HEK293T (cell line): Measurements from ENCODE around the gene FAM219B.
"Not testable (repeated sequence)": the region's sequence is repeated elsewhere in the genome, so short reads cannot be mapped to it uniquely, and the experiment has no call there.

ENCODE experiments used
- CTCF ChIA-PET: fragments of 350-600 bp; formaldehyde crosslinking; extraction: SDS; loops from one replicate; lab custom pipeline; 2021; ENCODE audit warnings: antibody characterized with exemption, inconsistent platforms; lab: Yijun Ruan, JAX
- POLR2A ChIA-PET: fragments of 350-600 bp; formaldehyde crosslinking; extraction: SDS; loops from one replicate; lab custom pipeline; 2020; ENCODE audit warnings: antibody characterized with exemption, inconsistent platforms; lab: Yijun Ruan, JAX
- DNase-seq: peaks from one replicate; pipeline ENCODE4 v3.0.0; 2012; ENCODE audit warnings: mixed read lengths; ENCODE audit errors: extremely low spot score
- ARNT ChIP-seq: fragments of 450-650 bp; IDR thresholded peaks from 2 replicates; pipeline ENCODE4 v1.6.1; 2017; ENCODE audit warnings: mild to moderate bottlenecking
- BHLHE40 ChIP-seq: fragments of 450-650 bp; IDR thresholded peaks from 2 replicates; pipeline ENCODE4 v1.6.1; 2016; ENCODE audit warnings: mild to moderate bottlenecking, moderate library complexity, borderline replicate concordance
- CTBP1 ChIP-seq: fragments of 450-650 bp; IDR thresholded peaks from 2 replicates; pipeline ENCODE4 v1.6.1; 2016; ENCODE audit warnings: borderline replicate concordance
- ELF4 ChIP-seq: fragments of 450-650 bp; IDR thresholded peaks from 2 replicates; pipeline ENCODE4 v1.6.1; 2017; ENCODE audit warnings: antibody characterized with exemption
- FOXA1 ChIP-seq: fragments of 450-650 bp; IDR thresholded peaks from 2 replicates; pipeline ENCODE4 v1.6.1; 2016; ENCODE audit warnings: mild to moderate bottlenecking
- FOXK2 ChIP-seq: fragments of 450-650 bp; IDR thresholded peaks from 2 replicates; pipeline ENCODE4 v1.6.1; 2016; ENCODE audit warnings: mild to moderate bottlenecking
- FOXM1 ChIP-seq: fragments of 450-650 bp; IDR thresholded peaks from 2 replicates; pipeline ENCODE4 v1.6.1; 2017; ENCODE audit warnings: mild to moderate bottlenecking, borderline replicate concordance
- HDGF ChIP-seq: fragments of 450-650 bp; IDR thresholded peaks from 2 replicates; pipeline ENCODE4 v1.6.1; 2017; ENCODE audit warnings: antibody characterized with exemption, borderline replicate concordance
- L3MBTL2 ChIP-seq: fragments of 450-650 bp; conservative IDR thresholded peaks from 2 replicates; pipeline ENCODE4 v1.6.1; 2016; ENCODE audit warnings: mild to moderate bottlenecking
- LEF1 ChIP-seq: fragments of 450-650 bp; IDR thresholded peaks from 2 replicates; pipeline ENCODE4 v1.6.1; 2017; ENCODE audit warnings: mild to moderate bottlenecking, borderline replicate concordance
- NFRKB ChIP-seq: fragments of 450-650 bp; IDR thresholded peaks from 2 replicates; pipeline ENCODE4 v1.6.1; 2016; ENCODE audit warnings: mild to moderate bottlenecking, moderate library complexity
- PKNOX1 ChIP-seq: fragments of 450-650 bp; IDR thresholded peaks from 2 replicates; pipeline ENCODE4 v1.6.1; 2016
- SP1 ChIP-seq: fragments of 450-650 bp; IDR thresholded peaks from 2 replicates; pipeline ENCODE4 v1.6.1; 2017
- SUZ12 ChIP-seq: fragments of 450-650 bp; IDR thresholded peaks from 2 replicates; pipeline ENCODE4 v1.6.1; 2016; ENCODE audit warnings: mild to moderate bottlenecking
- TARDBP ChIP-seq: fragments of 450-650 bp; IDR thresholded peaks from 2 replicates; pipeline ENCODE4 v1.6.1; 2016
- ZNF384 ChIP-seq: fragments of 450-650 bp; IDR thresholded peaks from 2 replicates; pipeline ENCODE4 v1.6.1; 2016

The FAM219B gene

GRCh38 chr15:74896316-74896715 lies 10.3 kb downstream of the FAM219B start:
- no peak for DNase-seq
- POLR2A ChIA-PET = interaction anchor here (1.2 to 3.7 kb wide), 2 partner anchors 10 to 52 kb away, joined by 4 to 25 read pairs; partner anchors contain the start of gene FAM219B
- TF ChIP-seq PKNOX1 = no peak
- TF ChIP-seq TARDBP = no peak
- no peak for TF ChIP-seq FOXA1
- TF ChIP-seq FOXM1 = no peak
- TF ChIP-seq L3MBTL2 = no peak
- no peak for TF ChIP-seq NFRKB
- TF ChIP-seq ELF4 = no peak
- no peak for TF ChIP-seq SUZ12
- no peak for TF ChIP-seq FOXK2
- no peak for TF ChIP-seq CTBP1
- no peak for TF ChIP-seq BHLHE40
- TF ChIP-seq ARNT = no peak
- TF ChIP-seq ZNF384 = no peak
- TF ChIP-seq LEF1 = no peak
- TF ChIP-seq HDGF = no peak
- no peak for TF ChIP-seq SP1
- CTCF ChIA-PET = no interaction called here

- ChIA-PET CTCF (interaction anchor here (0.6 kb wide), 1 partner anchor 37 kb away, joined by 3 read pairs; no protein-coding TSS in a partner anchor), POLR2A (interaction anchor here (1.2 to 3.7 kb wide), 2 partner anchors 11 to 51 kb away, joined by 4 to 25 read pairs; partner anchors contain the start of gene FAM219B)
- no peak for DNase-seq
- no peak for TF ChIP-seq HDGF
- no peak for TF ChIP-seq FOXA1
- no peak for TF ChIP-seq FOXM1
- TF ChIP-seq FOXK2 = no peak
- TF ChIP-seq L3MBTL2 = no peak
- no peak for TF ChIP-seq LEF1
- no peak for TF ChIP-seq SP1
- TF ChIP-seq BHLHE40 = no peak
- no peak for TF ChIP-seq PKNOX1
- no peak for TF ChIP-seq ELF4
- TF ChIP-seq SUZ12 = no peak
- TF ChIP-seq CTBP1 = no peak
- TF ChIP-seq TARDBP = no peak
- TF ChIP-seq ZNF384 = no peak
- TF ChIP-seq ARNT = no peak
- TF ChIP-seq NFRKB = no peak
Observed at GRCh38 chr15:74895830-74896229, 10.8 kb downstream of the FAM219B start.

GRCh38 chr15:74894383-74894782 lies 12.3 kb downstream of the FAM219B start:
- CTCF ChIA-PET = interaction anchor here (0.6 kb wide), 1 partner anchor 80 kb away, joined by 3 read pairs; no protein-coding TSS in a partner anchor

GRCh38 chr15:74893627-74894026 lies 13.0 kb downstream of the FAM219B start:
- CTCF ChIA-PET = interaction anchor here (0.6 to 1.7 kb wide), 2 partner anchors 8 to 64 kb away, joined by 3 to 7 read pairs; no protein-coding TSS in a partner anchor
- POLR2A ChIA-PET = interaction anchor here (0.9 to 2.2 kb wide), 3 partner anchors 11 to 89 kb away, joined by 3 to 10 read pairs (median 6); partner anchors contain the start of gene FAM219B

More at GRCh38 chr15:74894383-74894782, 12.3 kb downstream of the FAM219B start:
- not testable (repeated sequence) for DNase-seq
- POLR2A ChIA-PET = interaction anchor here (0.9 to 2.2 kb wide), 3 partner anchors 10 to 89 kb away, joined by 3 to 10 read pairs (median 6); partner anchors contain the start of gene FAM219B

GRCh38 chr15:74892931-74893330 lies 13.7 kb downstream of the FAM219B start:
- CTCF ChIA-PET = interaction anchor here (1.7 kb wide), 1 partner anchor 9 kb away, joined by 7 read pairs; no protein-coding TSS in a partner anchor
- no peak for TF ChIP-seq PKNOX1
- TF ChIP-seq LEF1 = no peak
- TF ChIP-seq SP1 = no peak
- no peak for TF ChIP-seq HDGF
- TF ChIP-seq CTBP1 = no peak
- no peak for TF ChIP-seq FOXM1
- TF ChIP-seq BHLHE40 = no peak
- no peak for TF ChIP-seq TARDBP
- TF ChIP-seq ZNF384 = no peak
- no peak for TF ChIP-seq NFRKB
- no peak for TF ChIP-seq SUZ12
- no peak for TF ChIP-seq FOXK2
- TF ChIP-seq FOXA1 = no peak
- POLR2A ChIA-PET = interaction anchor here (1.7 to 2.2 kb wide), 2 partner anchors 9 to 14 kb away, joined by 5 to 10 read pairs; partner anchors contain the start of gene FAM219B
- DNase-seq = no peak

More at GRCh38 chr15:74893627-74894026, 13.0 kb downstream of the FAM219B start:
- TF ChIP-seq SUZ12 (no peak), BHLHE40 (no peak), TARDBP (no peak), ZNF384 (no peak), ELF4 (no peak), HDGF (no peak), LEF1 (no peak), CTBP1 (no peak), FOXM1 (no peak), FOXA1 (no peak), L3MBTL2 (no peak), ARNT (no peak), NFRKB (no peak), FOXK2 (no peak), SP1 (no peak), PKNOX1 (no peak)
- DNase-seq = no peak
